ENCODE results near the gene C1orf210.

The C1orf210 gene

GRCh38 chr1:43324810-43325209 lies 39.4 kb upstream of the C1orf210 start:
- no peak for DNase-seq (ENCODE audit: low read depth)
- no peak overlapping the region for H3K4me3 ChIP-seq (ENCODE audit: control insufficient read depth, low read depth, low read length)
- TF ChIP-seq CTCF (IDR thresholded peaks at IDR 0.05; ENCODE audit: control insufficient read depth, insufficient read depth, low read depth, low read length, missing control alignments) = no peak

GRCh38 chr1:43322506-43322905 lies 37.1 kb upstream of the C1orf210 start:
- no peak for TF ChIP-seq CTCF (IDR thresholded peaks at IDR 0.05; ENCODE audit: control insufficient read depth, insufficient read depth, low read depth, low read length, missing control alignments)
- DNase-seq (ENCODE audit: low read depth) = no peak
- H3K4me3 ChIP-seq (ENCODE audit: control insufficient read depth, low read depth, low read length) = no peak overlapping the region

GRCh38 chr1:43321331-43321891 lies 36.0 kb upstream of the C1orf210 start:
- TF ChIP-seq CTCF (IDR thresholded peaks at IDR 0.05; ENCODE audit: control insufficient read depth, insufficient read depth, low read depth, low read length, missing control alignments) = no peak
- no peak for DNase-seq (ENCODE audit: low read depth)
- H3K4me3 ChIP-seq (ENCODE audit: control insufficient read depth, low read depth, low read length) = no peak overlapping the region

GRCh38 chr1:43319766-43320165 lies 34.4 kb upstream of the C1orf210 start:
- no peak for TF ChIP-seq CTCF (IDR thresholded peaks at IDR 0.05; ENCODE audit: control insufficient read depth, insufficient read depth, low read depth, low read length, missing control alignments)
- no peak for DNase-seq (ENCODE audit: low read depth)
- H3K4me3 ChIP-seq (ENCODE audit: control insufficient read depth, low read depth, low read length) = no peak overlapping the region

GRCh38 chr1:43319288-43319687 lies 33.9 kb upstream of the C1orf210 start:
- no peak for TF ChIP-seq CTCF (IDR thresholded peaks at IDR 0.05; ENCODE audit: control insufficient read depth, insufficient read depth, low read depth, low read length, missing control alignments)
- H3K4me3 ChIP-seq (ENCODE audit: control insufficient read depth, low read depth, low read length) = no peak overlapping the region
- no peak for DNase-seq (ENCODE audit: low read depth)

- no peak for DNase-seq (ENCODE audit: low read depth)
- no peak for TF ChIP-seq CTCF (IDR thresholded peaks at IDR 0.05; ENCODE audit: control insufficient read depth, insufficient read depth, low read depth, low read length, missing control alignments)
- no peak overlapping the region for H3K4me3 ChIP-seq (ENCODE audit: control insufficient read depth, low read depth, low read length)
These were observed 33.5 kb upstream of the C1orf210 start for GRCh38 chr1:43318831-43319230.

Measured in AG09309 (cell line).